Activated T-cell treated with anti-CD3 and anti-CD28 coated beads, Interleukin-2, amount 50 U/mL, for 24 hours (primary cell): ENCODE data around the gene CNGA3.
"Not testable (repeated sequence)": the region's sequence is repeated elsewhere in the genome, so short reads cannot be mapped to it uniquely, and the experiment has no call there.

Experiments used
- DNase-seq: peaks from one replicate; pipeline ENCODE4 v3.0.0-alpha.2; 2020
- H3K27ac Mint-ChIP-seq: 2 replicates; pipeline ENCODE4 v1.8.0; 2020; ENCODE audit warnings: mild to moderate bottlenecking, mixed read lengths
- H3K27me3 Mint-ChIP-seq: 2 replicates; pipeline ENCODE4 v1.8.0; 2020; ENCODE audit warnings: mixed read lengths
- H3K36me3 Mint-ChIP-seq: 2 replicates; pipeline ENCODE4 v1.8.0; 2020; ENCODE audit warnings: low read depth, mixed read lengths
- H3K4me1 Mint-ChIP-seq: 2 replicates; pipeline ENCODE4 v1.8.0; 2020; ENCODE audit warnings: low read depth, mixed read lengths
- H3K4me3 Mint-ChIP-seq: 2 replicates; pipeline ENCODE4 v1.8.0; 2020; ENCODE audit warnings: mild to moderate bottlenecking, moderate library complexity, mixed read lengths
- H3K9me3 Mint-ChIP-seq: 2 replicates; pipeline ENCODE4 v1.8.0; 2020; ENCODE audit warnings: mixed read lengths

The CNGA3 gene

DNA sequence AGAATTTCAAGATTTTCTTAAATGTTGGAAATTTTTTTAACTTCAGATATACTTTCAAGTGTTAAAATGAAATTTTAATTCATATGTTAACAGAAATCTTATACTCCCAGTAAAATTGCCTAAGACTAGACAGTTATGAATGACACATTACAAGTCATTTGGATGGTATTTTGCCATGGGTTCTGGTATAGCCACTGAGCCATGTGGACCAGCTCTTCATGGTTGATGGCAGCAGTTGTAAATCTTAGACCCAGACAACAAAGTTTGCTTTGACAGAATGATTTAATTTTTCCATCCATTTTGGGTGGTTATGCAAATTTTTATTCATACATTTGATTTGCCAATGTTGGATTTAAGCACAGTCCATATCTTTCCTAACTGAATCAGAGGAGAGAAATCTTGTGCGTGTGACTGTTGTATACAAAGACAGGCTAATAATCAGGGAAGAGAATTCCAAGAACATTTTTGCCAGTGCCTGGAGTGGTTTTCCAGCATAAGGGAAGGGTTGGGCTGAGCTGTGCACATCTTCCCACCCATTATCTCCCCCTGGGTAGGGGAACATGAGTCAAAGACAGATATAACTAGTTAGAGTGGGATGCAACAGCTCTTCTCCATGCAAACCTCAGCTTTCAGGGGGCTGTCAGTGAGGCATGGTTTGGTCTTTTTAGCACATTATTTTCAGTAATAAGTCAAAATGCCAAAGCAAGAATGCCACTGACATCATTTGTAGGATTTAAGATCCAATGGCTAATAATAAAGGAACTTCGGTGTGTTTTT lies 70.3 kb downstream of the CNGA3 start:
- H3K27ac Mint-ChIP-seq: no peak overlapping the region
- DNase-seq: no peak
- H3K4me3 Mint-ChIP-seq: no peak overlapping the region
- peaks cover 19% of the 10 kb centered on the region for H3K4me1 Mint-ChIP-seq
- H3K27me3 Mint-ChIP-seq: no peaks in the 10 kb centered on the region
- no peaks in the 10 kb centered on the region for H3K36me3 Mint-ChIP-seq
- peaks cover 3% of the 10 kb centered on the region for H3K9me3 Mint-ChIP-seq

GRCh38 chr2:98419544-98419943 lies 73.3 kb downstream of the CNGA3 start:
- Mint-ChIP-seq H3K4me1 (peaks cover 13% of the 10 kb centered on the region), H3K27me3 (no peaks in the 10 kb centered on the region), H3K9me3 (peaks cover 13% of the 10 kb centered on the region), H3K4me3 (no peak overlapping the region), H3K27ac (no peak overlapping the region), H3K36me3 (no peaks in the 10 kb centered on the region)
- DNase-seq: no peak

GRCh38 chr2:98419977-98420725 lies 73.9 kb downstream of the CNGA3 start:
- Mint-ChIP-seq H3K27ac (no peak overlapping the region), H3K36me3 (no peaks in the 10 kb centered on the region), H3K4me3 (no peak overlapping the region), H3K9me3 (peaks cover 13% of the 10 kb centered on the region), H3K4me1 (peaks cover 11% of the 10 kb centered on the region), H3K27me3 (no peaks in the 10 kb centered on the region)
- DNase-seq: no peak

DNA sequence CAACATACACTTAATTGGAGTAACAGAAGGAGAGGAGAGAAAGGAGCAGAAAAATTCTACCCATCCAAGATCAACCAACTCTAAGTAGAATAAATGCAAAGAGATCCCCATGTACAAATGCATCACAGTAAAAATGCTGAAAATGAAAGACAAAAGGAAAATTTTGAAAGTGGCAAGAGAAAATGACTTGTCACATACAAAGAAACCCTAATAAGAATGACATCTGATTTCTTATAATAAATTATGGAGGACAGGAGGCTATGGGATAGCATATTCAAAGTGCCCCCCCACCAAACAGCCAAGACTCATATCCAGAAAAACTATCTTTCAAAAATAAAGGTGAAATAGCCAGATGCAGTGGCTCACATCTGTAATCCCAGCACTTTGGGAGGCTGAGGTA lies 76.2 kb downstream of the CNGA3 start:
- peaks cover 13% of the 10 kb centered on the region for H3K9me3 Mint-ChIP-seq

DNA sequence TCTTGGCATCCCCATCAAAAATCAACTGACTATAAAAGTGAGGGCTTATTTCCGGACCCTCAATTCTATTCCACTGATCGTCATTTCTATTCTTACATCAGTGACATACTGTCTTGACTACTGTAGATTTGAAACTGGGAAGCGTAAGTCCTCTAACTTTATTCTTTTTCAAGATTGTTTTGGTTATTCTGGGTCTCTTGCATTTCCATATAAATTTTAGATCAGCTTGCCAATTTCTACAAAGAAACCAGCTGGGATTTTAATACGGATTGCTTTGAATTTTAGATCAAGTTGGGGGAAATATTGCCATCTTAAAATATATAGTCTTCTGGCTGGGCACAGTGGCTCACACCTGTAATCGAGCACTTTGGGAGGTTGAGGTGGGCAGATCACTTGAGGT lies 80.5 kb downstream of the CNGA3 start:
- H3K4me3 Mint-ChIP-seq: no peak overlapping the region

More for the DNA sequence above, 76.2 kb downstream of the CNGA3 start:
- H3K27me3 Mint-ChIP-seq: no peaks in the 10 kb centered on the region
- H3K4me3 Mint-ChIP-seq: no peak overlapping the region
- H3K4me1 Mint-ChIP-seq: no peaks in the 10 kb centered on the region
- no peaks in the 10 kb centered on the region for H3K36me3 Mint-ChIP-seq
- no peak overlapping the region for H3K27ac Mint-ChIP-seq
- no peak for DNase-seq

DNA sequence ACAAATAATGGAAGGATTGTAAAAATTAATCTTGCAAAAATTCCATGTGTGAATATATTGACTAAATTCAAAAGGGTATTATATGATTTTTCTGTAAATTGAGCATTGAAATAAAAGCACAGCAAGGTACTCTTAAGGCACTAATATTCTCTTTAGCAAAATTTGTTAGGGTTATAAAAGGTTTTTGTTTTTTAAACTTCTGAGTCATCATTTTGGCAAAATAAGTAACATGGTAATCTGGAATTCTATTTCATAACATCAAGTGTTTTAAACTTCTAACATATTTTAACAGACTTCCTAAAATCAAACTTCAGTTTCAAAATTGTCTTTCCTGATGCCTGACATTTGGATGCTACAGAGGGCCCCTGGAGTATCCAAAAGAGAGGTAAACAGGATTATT lies 85.9 kb downstream of the CNGA3 start:
- peaks cover 5% of the 10 kb centered on the region for H3K4me1 Mint-ChIP-seq
- H3K27ac Mint-ChIP-seq: no peak overlapping the region
- no peak for DNase-seq
- no peaks in the 10 kb centered on the region for H3K27me3 Mint-ChIP-seq
- H3K9me3 Mint-ChIP-seq: peaks cover 6% of the 10 kb centered on the region
- H3K36me3 Mint-ChIP-seq: no peaks in the 10 kb centered on the region
- H3K4me3 Mint-ChIP-seq: no peak overlapping the region

More for the DNA sequence above, 80.5 kb downstream of the CNGA3 start:
- Mint-ChIP-seq H3K27ac (no peak overlapping the region), H3K4me1 (no peaks in the 10 kb centered on the region), H3K36me3 (no peaks in the 10 kb centered on the region), H3K27me3 (no peaks in the 10 kb centered on the region), H3K9me3 (peaks cover 9% of the 10 kb centered on the region)
- DNase-seq: no peak

GRCh38 chr2:98433363-98433964 lies 87.2 kb downstream of the CNGA3 start:
- no peak for DNase-seq
- peaks cover 6% of the 10 kb centered on the region for H3K9me3 Mint-ChIP-seq
- H3K27ac Mint-ChIP-seq: no peak overlapping the region
- no peaks in the 10 kb centered on the region for H3K36me3 Mint-ChIP-seq
- H3K4me3 Mint-ChIP-seq: no peak overlapping the region
- no peaks in the 10 kb centered on the region for H3K27me3 Mint-ChIP-seq
- peaks cover 13% of the 10 kb centered on the region for H3K4me1 Mint-ChIP-seq

- H3K27me3 Mint-ChIP-seq: no peaks in the 10 kb centered on the region
- H3K9me3 Mint-ChIP-seq: peaks cover 7% of the 10 kb centered on the region
- no peak for DNase-seq
- no peaks in the 10 kb centered on the region for H3K36me3 Mint-ChIP-seq
- H3K4me1 Mint-ChIP-seq: peaks cover 23% of the 10 kb centered on the region
- H3K4me3 Mint-ChIP-seq: no peak overlapping the region
- no peak overlapping the region for H3K27ac Mint-ChIP-seq
Measured at GRCh38 chr2:98434492-98434891, 88.2 kb downstream of the CNGA3 start.

GRCh38 chr2:98435670-98436069 lies 89.4 kb downstream of the CNGA3 start:
- not testable (repeated sequence) for DNase-seq, H3K4me3 Mint-ChIP-seq, H3K36me3 Mint-ChIP-seq, H3K27me3 Mint-ChIP-seq, H3K27ac Mint-ChIP-seq
- peaks cover 28% of the 10 kb centered on the region for H3K4me1 Mint-ChIP-seq
- H3K9me3 Mint-ChIP-seq: peaks cover 11% of the 10 kb centered on the region

- H3K27ac Mint-ChIP-seq: no peak overlapping the region
- H3K36me3 Mint-ChIP-seq: no peaks in the 10 kb centered on the region
- no peaks in the 10 kb centered on the region for H3K27me3 Mint-ChIP-seq
- H3K4me3 Mint-ChIP-seq: no peak overlapping the region
- H3K9me3 Mint-ChIP-seq: peaks cover 11% of the 10 kb centered on the region
- H3K4me1 Mint-ChIP-seq: peaks cover 28% of the 10 kb centered on the region
- DNase-seq: no peak
Measured at GRCh38 chr2:98436734-98437133, 90.5 kb downstream of the CNGA3 start.

- Mint-ChIP-seq H3K9me3 (peaks cover 6% of the 10 kb centered on the region), H3K4me3 (peak overlapping the region; percentile 3), H3K27ac (peak overlapping the region; percentile 84), H3K36me3 (no peaks in the 10 kb centered on the region), H3K4me1 (peaks cover 23% of the 10 kb centered on the region), H3K27me3 (no peaks in the 10 kb centered on the region)
- no peak for DNase-seq
Measured at GRCh38 chr2:98438190-98439133, 92.2 kb downstream of the CNGA3 start.

- DNase-seq: no peak
- Mint-ChIP-seq H3K27me3 (no peaks in the 10 kb centered on the region), H3K4me3 (no peak overlapping the region), H3K4me1 (peaks cover 45% of the 10 kb centered on the region), H3K9me3 (peaks cover 5% of the 10 kb centered on the region), H3K27ac (no peak overlapping the region), H3K36me3 (peaks cover 10% of the 10 kb centered on the region)
Measured at GRCh38 chr2:98441706-98442450, 95.6 kb downstream of the CNGA3 start.

GRCh38 chr2:98442488-98442887 lies 96.2 kb downstream of the CNGA3 start:
- H3K4me1 Mint-ChIP-seq: peaks cover 50% of the 10 kb centered on the region
- no peak overlapping the region for H3K4me3 Mint-ChIP-seq
- H3K36me3 Mint-ChIP-seq: peaks cover 10% of the 10 kb centered on the region
- peaks cover 5% of the 10 kb centered on the region for H3K9me3 Mint-ChIP-seq
- DNase-seq: no peak
- H3K27me3 Mint-ChIP-seq: no peaks in the 10 kb centered on the region
- no peak overlapping the region for H3K27ac Mint-ChIP-seq
